Neutrophil (primary cell): ENCODE results near the gene MMAB.

Experiments
- H3K27ac ChIP-seq: fragments of 200-600 bp; sonication (generic); 2 replicates; pipeline ENCODE4 v1.5.1; 2016; ENCODE audit warnings: mild to moderate bottlenecking, moderate library complexity
- H3K27me3 ChIP-seq: fragments of 200-600 bp; sonication (generic); 2 replicates; pipeline ENCODE4 v1.6.0; 2016; ENCODE audit warnings: mild to moderate bottlenecking
- H3K36me3 ChIP-seq: fragments of 200-600 bp; sonication (generic); 2 replicates; pipeline ENCODE4 v1.5.1; 2017
- H3K4me1 ChIP-seq, 2 experiments: fragments of 200-600 bp in 1 of 2; sonication (generic) in 1 of 2; 1 replicate in 1 of 2; 2 replicates in 1 of 2; pipeline versions ENCODE4 v1.5.1 to v1.6.1; 2013 to 2016; ENCODE audit warnings: low read depth in 1 of 2, low read length in 1 of 2, mild to moderate bottlenecking in 1 of 2, moderate library complexity in 1 of 2; ENCODE audit not compliant: control insufficient read depth in 1 of 2, insufficient read depth in 1 of 2
- H3K4me3 ChIP-seq, 2 experiments: fragments of 200-600 bp in 1 of 2; sonication (generic) in 1 of 2; 1 replicate in 1 of 2; 2 replicates in 1 of 2; pipeline ENCODE4 v1.5.1; 2013 to 2016; ENCODE audit warnings: low read depth in 1 of 2, low read length in 1 of 2, mild to moderate bottlenecking in 1 of 2, moderate library complexity in 1 of 2
- H3K9me3 ChIP-seq: fragments of 200-600 bp; sonication (generic); 2 replicates; pipeline ENCODE4 v1.5.1; 2016
- CTCF ChIP-seq: fragments of 200-600 bp; sonication (generic); IDR thresholded peaks from 2 replicates; pipeline ENCODE4 v1.5.1; 2016; ENCODE audit warnings: antibody characterized with exemption

MMAB gene

GRCh38 chr12:109533487-109533740 lies 39.9 kb downstream of the MMAB start:
- Histone ChIP-seq H3K4me3 (no peak overlapping the region), H3K27ac (no peak overlapping the region), H3K9me3 (no peaks in the 10 kb centered on the region), H3K27me3 (no peaks in the 10 kb centered on the region), H3K36me3 (peaks cover 81% of the 10 kb centered on the region), H3K4me1 (no peaks in the 10 kb centered on the region)
- TF ChIP-seq CTCF, result no peak

DNA sequence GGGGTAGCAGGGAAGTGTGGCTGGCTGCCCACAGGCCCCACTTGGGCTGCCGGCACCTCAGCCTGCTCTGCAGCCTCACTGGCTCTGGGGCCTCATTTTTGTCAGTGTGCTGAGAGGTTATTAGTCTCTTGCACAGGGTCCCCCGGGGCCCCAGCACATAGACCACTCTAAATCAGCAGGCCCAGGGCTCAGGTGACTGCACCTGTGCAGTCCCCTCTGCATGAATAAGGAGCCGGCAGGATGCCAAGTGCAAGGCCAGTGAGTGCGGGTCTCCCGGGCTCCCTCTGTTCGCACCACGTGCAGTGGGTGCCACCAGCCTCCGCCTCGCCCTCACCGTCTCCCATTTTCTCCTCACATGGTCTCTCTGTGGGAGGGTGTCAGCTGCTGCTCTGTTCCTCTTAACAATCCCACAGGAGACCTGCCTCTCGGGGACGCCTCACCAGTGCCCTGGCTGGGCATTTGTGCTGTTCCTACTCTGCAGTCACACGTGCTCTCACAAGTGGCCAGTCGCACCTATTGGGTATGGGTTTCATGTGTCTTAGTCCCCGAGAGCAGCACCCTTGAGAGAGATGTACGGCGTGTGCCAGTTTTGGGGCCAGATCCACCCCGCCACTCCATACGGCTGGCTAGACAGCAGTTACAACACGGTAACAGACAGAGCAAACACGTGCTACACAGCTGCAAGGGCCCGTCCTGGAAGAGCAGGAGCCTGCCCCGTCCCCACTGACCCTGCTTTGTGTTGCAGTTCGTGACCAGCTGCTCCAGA lies 40.4 kb downstream of the MMAB start:
- H3K4me1 ChIP-seq, result no peaks in the 10 kb centered on the region
- no peak for TF ChIP-seq CTCF
- H3K36me3 ChIP-seq, result peaks cover 86% of the 10 kb centered on the region
- no peak overlapping the region for H3K4me3 ChIP-seq
- H3K9me3 ChIP-seq, result no peaks in the 10 kb centered on the region
- H3K27ac ChIP-seq, result no peak overlapping the region
- H3K27me3 ChIP-seq, result no peaks in the 10 kb centered on the region

GRCh38 chr12:109531411-109531810 lies 41.9 kb downstream of the MMAB start:
- TF ChIP-seq CTCF, result no peak
- H3K4me1 ChIP-seq, result no peaks in the 10 kb centered on the region
- H3K36me3 ChIP-seq, result peaks cover 98% of the 10 kb centered on the region
- no peak overlapping the region for H3K4me3 ChIP-seq
- no peaks in the 10 kb centered on the region for H3K27me3 ChIP-seq
- no peaks in the 10 kb centered on the region for H3K9me3 ChIP-seq
- no peak overlapping the region for H3K27ac ChIP-seq

- no peaks in the 10 kb centered on the region for H3K9me3 ChIP-seq
- TF ChIP-seq CTCF, result no peak
- H3K4me1 ChIP-seq, result no peaks in the 10 kb centered on the region
- no peaks in the 10 kb centered on the region for H3K27me3 ChIP-seq
- H3K4me3 ChIP-seq, result no peak overlapping the region
- H3K27ac ChIP-seq, result no peak overlapping the region
- H3K36me3 ChIP-seq, result peaks cover 96% of the 10 kb centered on the region
Observed at GRCh38 chr12:109529691-109530640, 43.3 kb downstream of the MMAB start.

GRCh38 chr12:109527489-109528123 lies 45.7 kb downstream of the MMAB start:
- TF ChIP-seq CTCF, result no peak
- H3K36me3 ChIP-seq, result peaks cover 96% of the 10 kb centered on the region
- H3K4me1 ChIP-seq, result no peaks in the 10 kb centered on the region
- H3K9me3 ChIP-seq, result no peaks in the 10 kb centered on the region
- H3K27me3 ChIP-seq, result no peaks in the 10 kb centered on the region
- H3K27ac ChIP-seq, result no peak overlapping the region
- no peak overlapping the region for H3K4me3 ChIP-seq
